Measurements from ENCODE around the gene KLHL36. TPM values are rescaled to one million over a fixed set of nuclear protein-coding genes. Genes with fewer than 3 reads are reported as not detected.
A peak's percentile ranks its signal among the peaks of the same experiment; 100 is the strongest.
"Not testable (repeated sequence)": the region's sequence is repeated elsewhere in the genome, so short reads cannot be mapped to it uniquely, and the experiment has no call there.

Gene KLHL36
- polyA plus RNA-seq, 12 donors, result 10.6 to 31.0 (median 12.8) TPM; not detected in 1

GRCh38 chr16:84667600-84668309, 19.4 kb downstream of the KLHL36 start:
- DNase-seq, result no peak

DNA sequence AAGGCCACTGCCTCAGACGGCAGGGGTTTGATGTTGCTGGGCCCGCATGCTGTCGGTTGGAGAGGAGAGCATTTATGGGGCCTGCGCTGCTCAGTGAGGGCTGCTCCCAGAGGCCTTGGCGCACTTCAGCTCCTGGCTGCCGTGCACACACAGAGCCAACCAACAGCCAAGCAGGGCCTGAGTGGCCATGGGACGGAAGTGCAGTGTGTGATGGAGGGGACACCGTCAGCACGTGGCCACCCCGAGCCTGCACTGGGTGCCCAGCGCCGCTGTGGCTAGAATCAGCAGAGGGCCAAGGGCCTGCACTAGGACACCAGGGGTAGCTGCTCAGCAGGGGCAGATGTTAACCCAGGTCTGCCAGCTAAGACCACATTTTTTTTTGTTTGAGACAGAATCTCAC, 21.8 kb downstream of the KLHL36 start:
- no peak for DNase-seq

- peak; percentile 57 for DNase-seq
Observed at GRCh38 chr16:84672276-84673202, 24.2 kb downstream of the KLHL36 start.

DNA sequence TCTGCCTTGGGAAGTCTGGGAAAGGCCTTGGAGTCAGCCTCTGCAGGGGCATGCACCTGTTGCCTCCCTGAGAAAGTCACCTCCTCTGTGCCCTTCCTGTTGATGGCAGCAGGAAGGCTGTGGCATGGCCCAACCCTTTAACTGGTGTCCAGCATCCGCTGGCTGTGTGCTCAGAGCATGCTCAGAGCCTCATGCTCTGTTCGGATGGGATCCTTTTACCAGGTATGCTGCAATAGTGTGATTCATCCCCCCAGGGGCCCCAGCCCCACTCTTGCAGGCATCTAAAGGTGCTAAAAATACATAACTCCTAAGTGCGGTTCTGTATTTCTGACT, 24.9 kb downstream of the KLHL36 start:
- DNase-seq, result no peak

DNA sequence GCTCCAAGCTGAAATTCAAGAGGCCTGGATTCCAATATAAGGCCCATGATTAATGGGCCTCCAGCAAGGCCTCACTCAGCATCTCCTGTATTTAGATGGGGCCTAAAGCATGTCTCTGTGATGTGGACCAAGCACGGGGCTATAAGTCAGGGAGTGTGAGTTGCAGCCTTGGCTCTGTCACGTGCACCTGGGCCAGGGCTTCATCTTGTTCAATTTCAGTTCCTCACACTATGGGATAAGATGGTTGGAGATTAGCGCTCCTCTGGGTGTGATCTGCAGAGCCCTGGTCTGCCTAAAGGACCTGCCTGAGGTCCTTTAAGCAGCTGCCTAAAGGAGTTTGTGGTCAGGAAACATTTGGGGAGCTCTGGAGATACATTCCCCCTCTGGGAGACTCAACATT, 25.2 kb downstream of the KLHL36 start:
- no peak for DNase-seq

- DNase-seq, result no peak
Observed at GRCh38 chr16:84675423-84675822, 27.1 kb downstream of the KLHL36 start.

DNA sequence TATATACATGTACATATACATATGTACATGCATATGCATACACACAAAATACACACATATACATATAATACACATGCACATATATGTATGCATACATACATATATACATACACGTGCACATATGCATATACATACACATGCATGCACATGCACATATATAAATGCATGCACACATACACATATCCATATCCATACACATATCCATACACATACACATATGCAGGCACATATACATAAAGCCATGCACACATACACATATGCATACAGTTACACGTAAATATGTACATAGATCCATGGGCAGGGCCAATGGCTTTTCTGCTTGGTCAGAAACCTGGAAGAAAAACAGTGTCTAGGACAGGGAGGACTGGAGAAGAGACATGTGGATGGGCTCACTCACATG, 27.6 kb downstream of the KLHL36 start:
- no peak for DNase-seq

- no peak for DNase-seq
Observed at GRCh38 chr16:84677017-84677803, 28.9 kb downstream of the KLHL36 start.

GRCh38 chr16:84677849-84678248, 29.5 kb downstream of the KLHL36 start:
- no peak for DNase-seq

GRCh38 chr16:84678541-84678940, 30.2 kb downstream of the KLHL36 start:
- no peak for DNase-seq

GRCh38 chr16:84680165-84680842, 32.0 kb downstream of the KLHL36 start:
- no peak for DNase-seq

DNA sequence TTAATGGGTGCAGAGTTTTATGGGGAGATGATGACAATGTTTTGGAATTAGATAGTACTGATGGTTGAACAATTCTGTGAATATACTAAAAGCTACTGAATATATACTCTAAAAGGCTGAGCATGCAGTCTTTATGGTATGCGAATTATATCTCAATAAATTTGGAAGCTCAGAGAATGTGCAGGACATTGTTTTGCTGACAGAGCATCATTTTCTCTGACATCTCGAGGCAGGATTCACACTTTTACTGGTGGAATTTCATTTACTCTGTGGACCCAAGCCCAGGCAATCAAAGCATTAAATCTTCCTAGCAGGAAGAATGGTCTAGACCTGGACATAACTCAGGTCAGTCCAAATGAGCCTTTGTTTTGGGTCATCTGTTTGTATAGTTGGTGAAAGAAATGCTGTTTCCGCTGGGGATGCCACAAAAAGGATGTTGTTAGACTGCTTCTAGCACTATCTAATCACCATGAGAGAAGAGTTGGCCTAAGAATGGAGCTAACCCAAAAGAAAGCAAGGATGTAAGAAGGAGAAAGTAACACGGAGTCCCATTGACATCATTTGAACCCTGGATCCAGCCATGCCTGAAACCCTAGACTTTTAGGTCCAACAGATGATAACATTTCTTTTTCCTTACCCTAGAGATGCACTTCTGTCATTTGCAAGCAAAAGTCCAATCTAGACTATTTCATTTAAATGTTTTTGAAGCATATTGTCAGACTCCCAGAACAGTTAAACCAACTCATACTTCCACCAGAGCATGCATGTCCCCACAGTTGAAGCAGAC, 32.7 kb downstream of the KLHL36 start:
- no peak for DNase-seq

DNA sequence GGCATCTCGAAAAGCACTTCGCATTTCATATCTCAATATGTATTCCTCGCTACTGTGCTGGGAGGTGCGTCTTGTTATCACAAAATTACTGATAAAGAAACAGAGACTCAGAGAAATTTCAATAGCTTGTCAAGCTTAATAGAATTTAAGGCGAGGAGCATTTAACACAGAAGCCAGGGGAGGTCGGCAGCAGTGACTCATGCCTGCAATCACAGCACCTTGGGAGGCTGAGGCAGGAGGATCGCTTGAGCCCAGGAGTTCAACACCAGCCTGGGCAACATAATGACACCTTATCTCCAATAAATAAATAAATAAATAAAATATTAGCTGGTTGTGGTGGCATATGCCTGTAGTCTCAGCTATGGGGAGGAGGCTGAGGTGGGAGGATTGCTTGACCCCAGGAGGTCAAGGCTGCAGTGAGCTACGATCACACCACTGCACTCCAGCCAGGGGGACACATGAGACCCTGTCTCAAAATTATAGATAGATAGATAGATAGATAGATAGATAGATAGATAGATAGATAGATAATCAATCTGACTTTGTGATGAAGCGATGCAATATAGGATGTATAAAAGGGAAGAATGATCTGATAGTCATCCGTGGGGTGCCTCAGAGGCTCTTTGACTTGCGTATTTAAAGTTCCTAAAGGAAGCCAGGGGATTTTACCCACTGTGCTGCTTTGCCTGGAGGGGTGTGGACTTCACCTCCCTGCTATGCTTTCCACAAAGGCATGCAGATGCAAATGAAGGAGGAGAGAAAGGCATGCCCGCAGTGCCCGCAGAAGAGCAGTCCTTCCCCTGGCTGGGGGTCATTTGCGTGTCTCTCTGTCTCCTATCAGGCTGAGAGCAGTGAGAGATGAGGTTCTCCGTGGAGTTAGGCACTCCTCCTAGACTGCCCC, 35.6 kb downstream of the KLHL36 start:
- no peak for DNase-seq

GRCh38 chr16:84684592-84684965, 36.3 kb downstream of the KLHL36 start:
- DNase-seq, result no peak

DNA sequence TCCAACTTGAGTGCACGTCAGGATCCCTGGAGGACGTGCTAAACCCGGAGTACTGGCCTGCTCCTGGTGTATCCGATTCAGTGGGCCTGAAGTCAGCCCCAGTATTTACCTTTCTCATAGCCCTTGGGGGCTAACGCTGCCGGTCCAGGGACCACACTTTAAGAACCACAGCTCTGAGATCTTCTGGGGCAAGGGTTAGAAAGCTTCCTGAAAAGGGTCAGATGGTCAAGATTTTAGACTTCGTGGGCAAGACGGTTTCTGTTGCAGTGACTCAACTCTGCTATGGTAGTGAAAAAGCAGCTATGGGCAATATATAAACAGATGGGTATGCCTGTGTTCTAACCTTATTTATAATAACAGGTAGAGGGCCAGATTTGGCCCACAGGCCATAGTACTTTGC, 36.9 kb downstream of the KLHL36 start:
- no peak for DNase-seq

DNA sequence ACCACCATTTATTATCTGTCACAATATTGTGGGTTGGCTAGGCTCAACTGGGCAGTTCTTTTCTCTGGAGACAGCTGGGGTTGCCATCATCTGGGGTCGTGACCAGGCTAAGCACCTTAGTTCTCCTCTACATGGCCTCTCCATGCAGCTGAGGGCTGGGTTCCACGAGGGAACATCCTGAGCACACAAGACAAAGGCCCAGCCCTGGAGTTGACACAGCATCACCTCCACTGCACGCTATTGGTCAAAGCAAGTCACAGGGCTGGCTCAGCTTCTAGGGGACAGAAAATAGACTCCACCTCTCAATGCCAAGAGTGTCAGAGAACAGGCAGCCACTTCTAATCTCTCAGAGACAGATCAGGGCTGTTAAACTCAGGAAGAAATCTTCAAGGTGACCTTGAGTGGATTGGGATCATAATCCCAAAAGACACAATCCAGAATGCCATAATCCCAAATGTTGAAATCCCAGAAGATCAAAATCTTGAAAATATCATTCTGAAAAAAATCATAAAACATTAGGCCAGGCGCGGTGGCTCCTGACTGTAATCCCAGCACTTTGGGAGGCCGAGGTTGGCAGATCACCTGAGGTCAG, 38.5 kb downstream of the KLHL36 start:
- DNase-seq, result no peak

DNA sequence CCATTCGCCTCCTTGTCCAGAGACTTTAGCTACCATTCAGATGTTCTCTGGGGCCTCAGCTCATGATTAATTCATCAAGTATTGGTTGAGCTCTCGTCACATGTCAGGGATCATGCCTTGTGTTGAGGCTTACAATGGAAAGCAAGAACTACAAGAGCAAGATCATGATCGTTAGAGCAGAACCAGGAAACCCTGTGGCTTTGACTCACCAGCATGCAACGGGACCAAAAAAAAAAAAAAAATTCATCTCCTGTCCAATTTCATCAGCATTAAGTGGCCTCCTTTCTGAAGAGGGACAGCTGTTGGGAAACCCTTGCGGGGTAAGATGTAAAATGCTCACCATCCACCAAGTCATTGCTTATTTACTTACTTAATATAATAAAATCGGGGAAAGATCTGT, 39.4 kb downstream of the KLHL36 start:
- DNase-seq, result no peak

DNA sequence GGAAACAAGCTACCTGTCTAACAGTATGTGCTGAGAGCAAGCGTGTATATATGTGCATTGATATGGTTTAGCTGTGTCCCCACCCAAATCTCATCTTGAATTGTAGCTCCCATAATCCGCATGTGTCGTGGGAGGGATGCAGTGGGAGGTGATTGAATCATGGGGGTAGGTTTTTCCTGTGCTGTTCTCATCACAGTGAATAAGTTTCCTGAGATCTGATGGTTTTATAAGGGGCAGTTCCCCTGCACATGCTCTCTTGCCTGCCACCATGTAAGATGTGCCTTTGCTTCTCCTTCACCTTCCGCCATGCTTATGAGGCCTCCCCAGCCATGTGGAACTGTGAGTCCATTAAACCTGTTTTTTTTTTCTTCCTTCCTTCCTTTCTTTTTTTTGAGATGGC, 39.9 kb downstream of the KLHL36 start:
- not testable (repeated sequence) for DNase-seq

DNA sequence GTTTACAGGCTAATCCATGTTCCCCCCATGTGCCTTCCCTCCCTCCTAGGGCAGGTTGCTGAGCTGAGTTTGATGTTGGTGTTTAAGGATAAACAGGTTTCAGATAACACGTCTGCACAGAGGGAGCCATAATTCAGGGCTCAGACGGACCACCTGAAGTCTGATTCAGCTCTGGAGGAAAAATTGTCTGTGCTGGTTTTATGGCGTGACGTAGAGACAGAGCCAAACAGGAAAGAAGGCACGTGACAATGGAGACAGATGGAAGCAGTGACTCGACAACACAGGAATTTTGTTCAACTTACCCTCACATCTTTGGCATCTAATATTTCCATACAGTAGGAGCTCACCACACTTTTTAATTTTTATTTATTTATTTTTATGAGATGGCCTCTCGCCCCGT, 40.8 kb downstream of the KLHL36 start:
- no peak for DNase-seq

All from muscle of arm (tissue), 12 donors.